NCI-H187 (cell line): ENCODE results near the gene SPEF2.
"Not testable (repeated sequence)": the region's sequence is repeated elsewhere in the genome, so short reads cannot be mapped to it uniquely, and the experiment has no call there.

ENCODE experiments used
- DNase-seq, 2 experiments: peaks; one replicate each; lab custom pipeline; 2025; lab: John Stamatoyannopoulos, UW

Gene SPEF2

GRCh38 chr5:35659556-35659955 lies 41.9 kb downstream of the SPEF2 start:
- DNase-seq = no peak

GRCh38 chr5:35660451-35660850 lies 42.8 kb downstream of the SPEF2 start:
- no peak for DNase-seq

- no peak for DNase-seq
These were observed 46.9 kb downstream of the SPEF2 start for GRCh38 chr5:35664584-35664983.

GRCh38 chr5:35665096-35665495 lies 47.4 kb downstream of the SPEF2 start:
- no peak for DNase-seq

- DNase-seq = no peak
These were observed 50.7 kb downstream of the SPEF2 start for GRCh38 chr5:35668319-35668718.

GRCh38 chr5:35668794-35669193 lies 51.1 kb downstream of the SPEF2 start:
- no peak for DNase-seq

- DNase-seq = no peak
These were observed 54.1 kb downstream of the SPEF2 start for GRCh38 chr5:35671541-35672295.

- not testable (repeated sequence) for DNase-seq
These were observed 54.6 kb downstream of the SPEF2 start for GRCh38 chr5:35672296-35672655.

GRCh38 chr5:35672995-35673394 lies 55.3 kb downstream of the SPEF2 start:
- DNase-seq = no peak

- DNase-seq = no peak
These were observed 56.4 kb downstream of the SPEF2 start for GRCh38 chr5:35674049-35674448.

GRCh38 chr5:35675392-35675791 lies 57.7 kb downstream of the SPEF2 start:
- no peak for DNase-seq

GRCh38 chr5:35677878-35678277 lies 60.2 kb downstream of the SPEF2 start:
- no peak for DNase-seq

- DNase-seq = no peak
These were observed 61.0 kb downstream of the SPEF2 start for GRCh38 chr5:35678661-35679060.

GRCh38 chr5:35679357-35679756 lies 61.7 kb downstream of the SPEF2 start:
- no peak for DNase-seq

GRCh38 chr5:35681911-35682310 lies 64.2 kb downstream of the SPEF2 start:
- DNase-seq = no peak

- no peak for DNase-seq
These were observed 65.8 kb downstream of the SPEF2 start for GRCh38 chr5:35683466-35683865.

- DNase-seq = no peak
These were observed 67.5 kb downstream of the SPEF2 start for GRCh38 chr5:35685161-35685560.

- no peak for DNase-seq
These were observed 70.3 kb downstream of the SPEF2 start for GRCh38 chr5:35687961-35688360.

- DNase-seq = no peak
These were observed 76.8 kb downstream of the SPEF2 start for GRCh38 chr5:35694481-35694880.

GRCh38 chr5:35698047-35698808 lies 80.6 kb downstream of the SPEF2 start:
- no peak for DNase-seq

- DNase-seq = no peak
These were observed 90.0 kb downstream of the SPEF2 start for GRCh38 chr5:35707659-35708058.

GRCh38 chr5:35709688-35710087 lies 92.0 kb downstream of the SPEF2 start:
- no peak for DNase-seq

- DNase-seq = no peak
These were observed 100.1 kb downstream of the SPEF2 start for GRCh38 chr5:35717718-35718117.

- no peak for DNase-seq
These were observed 118.1 kb downstream of the SPEF2 start for GRCh38 chr5:35735718-35736117.
